Caco-2 (cell line): ENCODE results near the gene GTF3C5. TPM values are rescaled to one million over a fixed set of nuclear protein-coding genes. Genes with fewer than 3 reads are reported as not detected.

Experiments
- BruUV-seq: library from RNA; stranded (reverse); fragments of 400-500 nt; replicated peaks from 2 replicates; lab custom pipeline; 2021; lab: Mats Ljungman, UMichigan
- CTCF ChIA-PET: fragments of 300-600 bp; sonication (Branson Sonifier 250); formaldehyde crosslinking; loops from one replicate; lab custom pipeline; 2022; ENCODE audit warnings: antibody characterized with exemption; lab: Charles Lee
- POLR2A ChIA-PET: fragments of 300-600 bp; sonication (Branson Sonifier 250); formaldehyde crosslinking; loops from one replicate; lab custom pipeline; 2022; ENCODE audit warnings: antibody characterized with exemption; lab: Charles Lee
- DNase-seq, 2 experiments: peaks; one replicate each; pipeline versions ENCODE4 v3.0.0 to v3.0.0-alpha.2; 2020 to 2022
- H3K27me3 ChIP-seq: replicated peaks from 2 replicates; pipeline ENCODE4 v1.6.0; 2011; ENCODE audit warnings: low read length; ENCODE audit not compliant: control insufficient read depth, insufficient read depth
- H3K36me3 ChIP-seq: 2 replicates; pipeline ENCODE4 v1.5.1; 2011; ENCODE audit warnings: low read length; ENCODE audit not compliant: control insufficient read depth, insufficient read depth
- H3K4me1 ChIP-seq: fragments of 250-450 bp; sonication (Bioruptor Pico); 2 replicates; pipeline ENCODE4 v1.5.1; 2020; ENCODE audit warnings: mild to moderate bottlenecking
- H3K4me3 ChIP-seq: 2 replicates; pipeline ENCODE4 v1.5.1; 2011; ENCODE audit warnings: low read depth, mild to moderate bottlenecking, control low read depth, low read length
- H3K9me3 ChIP-seq: fragments of 250-450 bp; sonication (Bioruptor Pico); 2 replicates; pipeline ENCODE4 v1.5.1; 2020; ENCODE audit warnings: mild to moderate bottlenecking, moderate library complexity
- H3K27ac Mint-ChIP-seq: one replicate; pipeline ENCODE4 v1.8.0; 2022; ENCODE audit warnings: mixed read lengths; ENCODE audit not compliant: unreplicated experiment
- H3K27me3 Mint-ChIP-seq: one replicate; pipeline ENCODE4 v1.8.0; 2022; ENCODE audit warnings: mixed read lengths; ENCODE audit not compliant: insufficient read depth, unreplicated experiment
- H3K36me3 Mint-ChIP-seq: one replicate; pipeline ENCODE4 v1.8.0; 2022; ENCODE audit warnings: mild to moderate bottlenecking, mixed read lengths; ENCODE audit not compliant: insufficient read depth, unreplicated experiment
- H3K4me1 Mint-ChIP-seq: one replicate; pipeline ENCODE4 v1.8.0; 2022; ENCODE audit warnings: low read depth, mixed read lengths; ENCODE audit not compliant: unreplicated experiment
- H3K4me3 Mint-ChIP-seq: one replicate; pipeline ENCODE4 v1.8.0; 2022; ENCODE audit warnings: mild to moderate bottlenecking, moderate library complexity, mixed read lengths; ENCODE audit not compliant: unreplicated experiment
- H3K9me3 Mint-ChIP-seq: one replicate; pipeline ENCODE4 v1.8.0; 2022; ENCODE audit warnings: mixed read lengths; ENCODE audit not compliant: unreplicated experiment
- intact Hi-C: fragments of 100-400 bp; cut with micrococcal nuclease; formaldehyde crosslinking; loops from one replicate; pipeline ENCODE4 v1.10.0; 2022; ENCODE audit not compliant: unreplicated experiment
- total RNA-seq: library from RNA; stranded (reverse); gene quantifications from 2 replicates; pipeline ENCODE4 v1.2.3, GENCODE V29; 2022
- TF ChIP-seq, protein P1 (sequence below), 2 experiments: fragments of 200-600 bp in 1 of 2; IDR thresholded peaks; 1 replicate in 1 of 2; 2 replicates in 1 of 2; pipeline versions ENCODE4 v1.5.1 to v1.8.0; 2011 to 2022; ENCODE audit warnings: antibody characterized with exemption in 1 of 2, control low read depth in 1 of 2, inconsistent platforms in 1 of 2, low read depth in 1 of 2, low read length in 1 of 2, mild to moderate bottlenecking in 1 of 2, moderate library complexity in 1 of 2; ENCODE audit not compliant: insufficient read depth in 1 of 2, severe bottlenecking in 1 of 2, unreplicated experiment in 1 of 2

Gene GTF3C5
- total RNA-seq, 1 experiment from 2014 or later: 73.1 TPM

GRCh38 chr9:133088146-133088750, 57.5 kb downstream of the GTF3C5 start:
- H3K4me3 Mint-ChIP-seq: no peak overlapping the region
- BruUV-seq: no TSS peak

GRCh38 chr9:133088756-133089155, 58.0 kb downstream of the GTF3C5 start:
- Mint-ChIP-seq H3K4me3 (no peak overlapping the region), H3K9me3 (no peaks in the 10 kb centered on the region), H3K27ac (no peak overlapping the region), H3K4me1 (no peaks in the 10 kb centered on the region), H3K36me3 (no peaks in the 10 kb centered on the region), H3K27me3 (no peaks in the 10 kb centered on the region)
- intact Hi-C loops: no loop called here
- Histone ChIP-seq H3K9me3 (no peaks in the 10 kb centered on the region), H3K4me1 (no peaks in the 10 kb centered on the region), H3K27me3 (no peaks in the 10 kb centered on the region), H3K36me3 (no peaks in the 10 kb centered on the region), H3K4me3 (no peak overlapping the region)
- POLR2A ChIA-PET: no interaction called here
- TF ChIP-seq, protein P1, sequence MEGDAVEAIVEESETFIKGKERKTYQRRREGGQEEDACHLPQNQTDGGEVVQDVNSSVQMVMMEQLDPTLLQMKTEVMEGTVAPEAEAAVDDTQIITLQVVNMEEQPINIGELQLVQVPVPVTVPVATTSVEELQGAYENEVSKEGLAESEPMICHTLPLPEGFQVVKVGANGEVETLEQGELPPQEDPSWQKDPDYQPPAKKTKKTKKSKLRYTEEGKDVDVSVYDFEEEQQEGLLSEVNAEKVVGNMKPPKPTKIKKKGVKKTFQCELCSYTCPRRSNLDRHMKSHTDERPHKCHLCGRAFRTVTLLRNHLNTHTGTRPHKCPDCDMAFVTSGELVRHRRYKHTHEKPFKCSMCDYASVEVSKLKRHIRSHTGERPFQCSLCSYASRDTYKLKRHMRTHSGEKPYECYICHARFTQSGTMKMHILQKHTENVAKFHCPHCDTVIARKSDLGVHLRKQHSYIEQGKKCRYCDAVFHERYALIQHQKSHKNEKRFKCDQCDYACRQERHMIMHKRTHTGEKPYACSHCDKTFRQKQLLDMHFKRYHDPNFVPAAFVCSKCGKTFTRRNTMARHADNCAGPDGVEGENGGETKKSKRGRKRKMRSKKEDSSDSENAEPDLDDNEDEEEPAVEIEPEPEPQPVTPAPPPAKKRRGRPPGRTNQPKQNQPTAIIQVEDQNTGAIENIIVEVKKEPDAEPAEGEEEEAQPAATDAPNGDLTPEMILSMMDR (IDR thresholded peaks at IDR 0.05; ENCODE audit: insufficient read depth in 1 of 2, low read depth in 1 of 2, low read length in 1 of 2, severe bottlenecking in 1 of 2, unreplicated experiment in 1 of 2): no peak
- CTCF ChIA-PET: no interaction called here
- BruUV-seq: no TSS peak
- DNase-seq: no peak

More at GRCh38 chr9:133088146-133088750, 57.5 kb downstream of the GTF3C5 start:
- H3K27me3 Mint-ChIP-seq: no peaks in the 10 kb centered on the region
- CTCF ChIA-PET: no interaction called here
- Histone ChIP-seq H3K9me3 (no peaks in the 10 kb centered on the region), H3K27me3 (no peaks in the 10 kb centered on the region), H3K4me1 (no peaks in the 10 kb centered on the region), H3K4me3 (no peak overlapping the region), H3K36me3 (no peaks in the 10 kb centered on the region)
- TF ChIP-seq, protein P1 (IDR thresholded peaks at IDR 0.05; ENCODE audit: insufficient read depth in 1 of 2, low read depth in 1 of 2, low read length in 1 of 2, severe bottlenecking in 1 of 2, unreplicated experiment in 1 of 2): no peak
- no peaks in the 10 kb centered on the region for H3K9me3 Mint-ChIP-seq
- DNase-seq: no peak
- H3K27ac Mint-ChIP-seq: no peak overlapping the region
- H3K4me1 Mint-ChIP-seq: no peaks in the 10 kb centered on the region
- intact Hi-C loops: no loop called here
- no peaks in the 10 kb centered on the region for H3K36me3 Mint-ChIP-seq
- POLR2A ChIA-PET: no interaction called here

- H3K27ac Mint-ChIP-seq: no peak overlapping the region
- POLR2A ChIA-PET: no interaction called here
- Histone ChIP-seq H3K4me1 (no peaks in the 10 kb centered on the region), H3K27me3 (no peaks in the 10 kb centered on the region), H3K9me3 (no peaks in the 10 kb centered on the region), H3K4me3 (no peak overlapping the region), H3K36me3 (no peaks in the 10 kb centered on the region)
- no TSS peak for BruUV-seq
- no peaks in the 10 kb centered on the region for H3K4me1 Mint-ChIP-seq
- H3K4me3 Mint-ChIP-seq: no peak overlapping the region
- no peaks in the 10 kb centered on the region for H3K27me3 Mint-ChIP-seq
- TF ChIP-seq, protein P1 (IDR thresholded peaks at IDR 0.05; ENCODE audit: insufficient read depth in 1 of 2, low read depth in 1 of 2, low read length in 1 of 2, severe bottlenecking in 1 of 2, unreplicated experiment in 1 of 2): no peak
- DNase-seq: no peak
- H3K36me3 Mint-ChIP-seq: no peaks in the 10 kb centered on the region
- no peaks in the 10 kb centered on the region for H3K9me3 Mint-ChIP-seq
- CTCF ChIA-PET: no interaction called here
- intact Hi-C loops: no loop called here
Measured at GRCh38 chr9:133089271-133089671, 58.5 kb downstream of the GTF3C5 start.
